ENCODE results near the gene NAPB. TPM values are rescaled to one million over a fixed set of nuclear protein-coding genes. Genes with fewer than 3 reads are reported as not detected.
A peak's percentile ranks its signal among the peaks of the same experiment; 100 is the strongest.

Gene NAPB
- total RNA-seq, 4 donors from 2014 or later: 4.0 to 20.5 (median 12.0) TPM

DNA sequence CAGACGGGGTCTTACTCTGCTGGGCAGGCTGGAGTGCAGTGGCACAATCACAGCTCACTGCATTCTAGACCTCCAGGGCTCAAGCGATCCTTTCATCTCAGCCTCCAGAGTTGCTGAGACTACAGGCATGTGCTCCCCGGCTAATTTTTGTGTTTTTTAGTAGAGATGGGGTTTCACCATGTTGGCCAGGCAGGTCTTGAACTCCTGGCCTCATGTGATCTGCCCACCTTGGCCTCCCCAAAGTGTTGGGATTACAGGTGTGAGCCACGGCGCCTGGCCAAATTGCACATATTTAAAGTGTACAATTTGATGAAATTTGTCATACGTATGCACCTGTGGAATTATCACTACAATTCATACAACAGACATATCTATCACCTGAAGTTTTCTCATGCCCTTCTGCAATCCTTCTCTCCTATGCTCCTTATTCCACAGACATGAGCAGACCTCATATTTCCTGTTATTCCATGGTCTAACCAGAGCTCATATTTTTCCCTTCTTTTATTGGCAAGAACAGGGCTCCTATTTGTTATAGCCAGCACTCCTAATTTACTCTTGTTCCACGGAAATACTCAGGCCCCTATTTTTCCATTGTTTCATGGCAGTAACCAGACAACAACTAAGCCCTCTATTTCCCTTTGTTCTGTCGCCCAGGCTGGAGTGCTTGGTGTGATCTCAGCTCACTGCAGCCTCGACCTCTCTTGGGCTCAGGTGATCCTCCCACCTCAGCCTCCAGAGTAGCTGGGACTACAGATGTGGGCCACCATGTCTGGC lies 16.0 kb upstream of the NAPB start:
- peaks cover 0 to 7% (median 3%) of the 10 kb centered on the region in 4 donors for H3K4me1 ChIP-seq
- no peak overlapping the region for H3K27ac ChIP-seq
- H3K9me3 ChIP-seq: no peaks in the 10 kb centered on the region
- no peak for TF ChIP-seq EP300 (IDR thresholded peaks at IDR 0.05; ENCODE audit: low read depth)
- TF ChIP-seq POLR2AphosphoS5 (IDR thresholded peaks at IDR 0.05): no peak
- no peak for TF ChIP-seq POLR2A (IDR thresholded peaks at IDR 0.05)
- no peak for TF ChIP-seq CTCF (IDR thresholded peaks at IDR 0.05)
- H3K4me3 ChIP-seq: no peak overlapping the region
- in situ Hi-C loops (cut with MboI; ENCODE audit: low pct_ligation_motif_present in 1 of 4, low pct_unique_long_range_greater_than_20kb in 1 of 4, low sequenced_read_pairs in 3 of 4) (loop anchor here in 1 of 4 donors (25.0 kb wide), 1 partner anchor 175 kb away; the partner anchor contains the start of gene CST9), intact Hi-C loops (cut with DNase I; ENCODE audit: low total_unique reads) (no loop called here)
- H3K36me3 ChIP-seq: no peaks in the 10 kb centered on the region
- 75 to 91% methylated on average over 3 to 9 of the region's 9 CpGs for WGBS, 2 donors (ENCODE audit: low coverage in 1 of 2)
- no peaks in the 10 kb centered on the region for H3K27me3 ChIP-seq
- DNase-seq: no peak

DNA sequence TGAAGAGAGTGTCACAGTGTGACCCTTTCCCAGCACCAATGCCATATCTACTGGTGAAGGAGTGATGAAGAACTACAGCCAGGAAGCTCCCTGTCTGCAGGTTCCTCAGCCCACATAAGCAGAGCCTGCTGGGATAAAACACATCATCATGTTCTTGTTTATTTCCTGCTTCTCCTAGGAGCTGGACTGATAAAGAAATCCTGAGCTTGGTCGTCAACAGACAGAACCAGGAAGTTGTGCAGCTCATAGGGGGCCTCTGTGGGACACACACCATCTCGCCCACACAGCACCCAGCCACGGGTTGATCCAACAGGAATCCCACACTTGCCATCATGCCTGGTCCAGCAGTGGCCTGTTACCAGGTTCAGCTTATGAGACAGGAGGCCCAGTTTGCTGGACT lies 15.4 kb upstream of the NAPB start:
- TF ChIP-seq EP300 (IDR thresholded peaks at IDR 0.05; ENCODE audit: low read depth) (no peak), POLR2A (IDR thresholded peaks at IDR 0.05) (no peak), POLR2AphosphoS5 (IDR thresholded peaks at IDR 0.05) (no peak), CTCF (IDR thresholded peaks at IDR 0.05) (no peak)
- Histone ChIP-seq H3K27ac (no peak overlapping the region), H3K9me3 (no peaks in the 10 kb centered on the region), H3K4me3 (no peak overlapping the region), H3K27me3 (no peaks in the 10 kb centered on the region), H3K36me3 (no peaks in the 10 kb centered on the region), H3K4me1 (peaks cover 0 to 7% (median 3%) of the 10 kb centered on the region in 4 donors)
- in situ Hi-C loops (cut with MboI; ENCODE audit: low pct_ligation_motif_present in 1 of 4, low pct_unique_long_range_greater_than_20kb in 1 of 4, low sequenced_read_pairs in 3 of 4): loop anchor here in 1 of 4 donors (25.0 kb wide), 1 partner anchor 176 kb away; the partner anchor contains the start of gene CST9
- intact Hi-C loops (cut with DNase I; ENCODE audit: low total_unique reads): no loop called here
- no peak for DNase-seq
- 39% methylated on average over 3 of the region's 3 CpGs; no CpG with 5 or more reads in 1 of the 2 donors for WGBS, 2 donors (ENCODE audit: low coverage in 1 of 2)

DNA sequence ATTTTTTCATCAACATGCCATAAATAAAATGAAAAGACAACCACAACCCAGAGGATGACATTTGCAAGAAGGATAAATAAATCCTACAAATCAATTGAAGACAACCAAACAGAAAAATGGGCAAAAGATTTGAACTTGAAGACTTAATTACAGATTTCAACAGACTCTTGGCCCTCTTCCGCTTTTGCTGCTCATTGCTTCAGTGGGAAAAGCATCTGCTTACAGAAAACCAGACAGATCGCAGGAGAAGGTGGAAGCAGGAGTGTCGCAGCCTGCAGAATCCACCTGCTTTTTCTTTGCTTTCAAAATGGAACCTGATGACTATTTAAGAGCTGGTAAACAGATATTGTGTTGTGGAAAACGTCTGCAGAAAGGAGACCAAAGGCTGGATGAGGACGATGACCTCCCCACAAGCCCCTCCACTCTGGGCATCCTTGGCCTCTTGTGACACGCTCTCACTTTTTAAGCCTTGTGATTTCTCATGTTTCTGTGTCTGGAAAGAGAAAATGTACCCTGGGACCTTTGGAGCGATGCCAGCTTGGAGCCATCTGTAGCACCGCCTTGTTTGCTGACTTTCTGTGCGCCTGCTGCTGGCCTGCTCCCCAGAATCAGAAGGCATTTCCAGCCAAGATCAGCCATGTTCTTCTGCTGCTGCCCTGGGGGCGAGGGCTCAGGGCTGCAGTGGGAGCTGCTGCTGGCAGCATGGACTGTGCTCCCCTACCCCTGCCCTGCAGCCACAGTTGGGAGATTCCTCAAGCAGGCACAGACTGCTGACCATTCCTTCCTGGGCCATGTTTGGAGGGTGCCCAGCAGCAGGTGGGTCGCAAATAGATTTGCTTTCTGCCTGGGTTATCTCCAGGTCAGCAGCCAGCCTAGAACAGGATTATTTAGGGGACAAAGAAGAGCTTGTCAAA lies 14.6 kb upstream of the NAPB start:
- peak; percentile 66 for DNase-seq
- peak overlapping the region in 1 of 4 donors; percentile 13 for H3K27ac ChIP-seq
- no peaks in the 10 kb centered on the region for H3K9me3 ChIP-seq
- H3K27me3 ChIP-seq: no peaks in the 10 kb centered on the region
- TF ChIP-seq CTCF (IDR thresholded peaks at IDR 0.05) (no peak), EP300 (IDR thresholded peaks at IDR 0.05; ENCODE audit: low read depth) (no peak), POLR2AphosphoS5 (IDR thresholded peaks at IDR 0.05) (no peak), POLR2A (IDR thresholded peaks at IDR 0.05) (no peak)
- intact Hi-C loops (cut with DNase I; ENCODE audit: low total_unique reads): no loop called here
- H3K4me1 ChIP-seq: peaks cover 0 to 7% (median 3%) of the 10 kb centered on the region in 4 donors
- in situ Hi-C loops (cut with MboI; ENCODE audit: low pct_ligation_motif_present in 1 of 4, low pct_unique_long_range_greater_than_20kb in 1 of 4, low sequenced_read_pairs in 3 of 4): loop anchor here in 1 of 4 donors (25.0 kb wide), 1 partner anchor 176 kb away; the partner anchor contains the start of gene CST9
- H3K36me3 ChIP-seq: no peaks in the 10 kb centered on the region
- WGBS, 2 donors (ENCODE audit: low coverage in 1 of 2): 41 to 58% methylated on average over 5 to 11 of the region's 11 CpGs
- H3K4me3 ChIP-seq: no peak overlapping the region

Data from transverse colon (tissue), 4 donors.